Caco-2 (cell line): Measurements from ENCODE around the gene ZDHHC3. TPM values are rescaled to one million over a fixed set of nuclear protein-coding genes. Genes with fewer than 3 reads are reported as not detected.

ENCODE experiments used
- BruUV-seq: library from RNA; stranded (reverse); fragments of 400-500 nt; replicated peaks from 2 replicates; lab custom pipeline; 2021; lab: Mats Ljungman, UMichigan
- CTCF ChIA-PET: fragments of 300-600 bp; sonication (Branson Sonifier 250); formaldehyde crosslinking; loops from one replicate; lab custom pipeline; 2022; ENCODE audit warnings: antibody characterized with exemption; lab: Charles Lee
- POLR2A ChIA-PET: fragments of 300-600 bp; sonication (Branson Sonifier 250); formaldehyde crosslinking; loops from one replicate; lab custom pipeline; 2022; ENCODE audit warnings: antibody characterized with exemption; lab: Charles Lee
- DNase-seq, 2 experiments: peaks; one replicate each; pipeline versions ENCODE4 v3.0.0 to v3.0.0-alpha.2; 2020 to 2022
- H3K27me3 ChIP-seq: replicated peaks from 2 replicates; pipeline ENCODE4 v1.6.0; 2011; ENCODE audit warnings: low read length; ENCODE audit not compliant: control insufficient read depth, insufficient read depth
- H3K36me3 ChIP-seq: 2 replicates; pipeline ENCODE4 v1.5.1; 2011; ENCODE audit warnings: low read length; ENCODE audit not compliant: control insufficient read depth, insufficient read depth
- H3K4me1 ChIP-seq: fragments of 250-450 bp; sonication (Bioruptor Pico); 2 replicates; pipeline ENCODE4 v1.5.1; 2020; ENCODE audit warnings: mild to moderate bottlenecking
- H3K4me3 ChIP-seq: 2 replicates; pipeline ENCODE4 v1.5.1; 2011; ENCODE audit warnings: low read depth, mild to moderate bottlenecking, control low read depth, low read length
- H3K9me3 ChIP-seq: fragments of 250-450 bp; sonication (Bioruptor Pico); 2 replicates; pipeline ENCODE4 v1.5.1; 2020; ENCODE audit warnings: mild to moderate bottlenecking, moderate library complexity
- H3K27ac Mint-ChIP-seq: one replicate; pipeline ENCODE4 v1.8.0; 2022; ENCODE audit warnings: mixed read lengths; ENCODE audit not compliant: unreplicated experiment
- H3K27me3 Mint-ChIP-seq: one replicate; pipeline ENCODE4 v1.8.0; 2022; ENCODE audit warnings: mixed read lengths; ENCODE audit not compliant: insufficient read depth, unreplicated experiment
- H3K36me3 Mint-ChIP-seq: one replicate; pipeline ENCODE4 v1.8.0; 2022; ENCODE audit warnings: mild to moderate bottlenecking, mixed read lengths; ENCODE audit not compliant: insufficient read depth, unreplicated experiment
- H3K4me1 Mint-ChIP-seq: one replicate; pipeline ENCODE4 v1.8.0; 2022; ENCODE audit warnings: low read depth, mixed read lengths; ENCODE audit not compliant: unreplicated experiment
- H3K4me3 Mint-ChIP-seq: one replicate; pipeline ENCODE4 v1.8.0; 2022; ENCODE audit warnings: mild to moderate bottlenecking, moderate library complexity, mixed read lengths; ENCODE audit not compliant: unreplicated experiment
- H3K9me3 Mint-ChIP-seq: one replicate; pipeline ENCODE4 v1.8.0; 2022; ENCODE audit warnings: mixed read lengths; ENCODE audit not compliant: unreplicated experiment
- intact Hi-C: fragments of 100-400 bp; cut with micrococcal nuclease; formaldehyde crosslinking; loops from one replicate; pipeline ENCODE4 v1.10.0; 2022; ENCODE audit not compliant: unreplicated experiment
- total RNA-seq: library from RNA; stranded (reverse); gene quantifications from 2 replicates; pipeline ENCODE4 v1.2.3, GENCODE V29; 2022
- TF ChIP-seq, protein P1 (sequence below), 2 experiments: fragments of 200-600 bp in 1 of 2; IDR thresholded peaks; 1 replicate in 1 of 2; 2 replicates in 1 of 2; pipeline versions ENCODE4 v1.5.1 to v1.8.0; 2011 to 2022; ENCODE audit warnings: antibody characterized with exemption in 1 of 2, control low read depth in 1 of 2, inconsistent platforms in 1 of 2, low read depth in 1 of 2, low read length in 1 of 2, mild to moderate bottlenecking in 1 of 2, moderate library complexity in 1 of 2; ENCODE audit not compliant: insufficient read depth in 1 of 2, severe bottlenecking in 1 of 2, unreplicated experiment in 1 of 2

ZDHHC3 gene
- total RNA-seq, 1 experiment from 2014 or later: 71.3 TPM

DNA sequence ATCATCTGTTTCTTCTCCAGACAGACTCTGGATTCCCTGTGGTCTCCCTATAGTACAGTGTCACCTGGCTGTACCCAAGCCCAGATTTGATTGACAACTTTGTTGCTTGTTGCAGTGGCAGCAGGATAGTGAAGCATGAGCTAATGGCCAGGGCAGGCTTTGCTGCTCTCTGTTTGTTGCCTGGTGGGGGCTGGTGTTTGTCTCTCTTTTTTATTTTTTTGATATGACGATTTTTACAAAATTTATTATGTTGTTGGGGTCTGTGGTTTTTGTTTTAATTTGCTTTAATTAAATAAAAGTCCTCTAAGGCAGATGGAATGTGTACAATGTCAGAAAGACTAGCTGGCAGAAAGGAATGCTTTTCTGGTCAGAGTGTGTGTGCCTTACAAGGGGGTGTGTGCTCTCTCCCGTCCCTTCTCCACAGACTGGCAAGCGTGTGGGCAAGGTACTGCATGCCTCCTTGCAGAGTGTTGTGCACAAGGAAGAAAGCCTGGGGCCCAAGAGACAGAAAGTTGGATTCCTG lies 34.9 kb upstream of the ZDHHC3 start:
- peaks cover 56% of the 10 kb centered on the region for H3K36me3 Mint-ChIP-seq
- Histone ChIP-seq H3K4me3 (no peak overlapping the region), H3K27me3 (no peaks in the 10 kb centered on the region), H3K36me3 (peaks cover 2% of the 10 kb centered on the region; the same call in 1 of the 2 replicates), H3K4me1 (peaks cover 20% of the 10 kb centered on the region), H3K9me3 (no peaks in the 10 kb centered on the region)
- no TSS peak for BruUV-seq
- H3K4me1 Mint-ChIP-seq: peaks cover 13% of the 10 kb centered on the region
- no peak overlapping the region for H3K4me3 Mint-ChIP-seq
- H3K27ac Mint-ChIP-seq: no peak overlapping the region
- CTCF ChIA-PET: no interaction called here
- H3K27me3 Mint-ChIP-seq: no peaks in the 10 kb centered on the region
- DNase-seq: no peak
- intact Hi-C loops: no loop called here
- TF ChIP-seq, protein P1, sequence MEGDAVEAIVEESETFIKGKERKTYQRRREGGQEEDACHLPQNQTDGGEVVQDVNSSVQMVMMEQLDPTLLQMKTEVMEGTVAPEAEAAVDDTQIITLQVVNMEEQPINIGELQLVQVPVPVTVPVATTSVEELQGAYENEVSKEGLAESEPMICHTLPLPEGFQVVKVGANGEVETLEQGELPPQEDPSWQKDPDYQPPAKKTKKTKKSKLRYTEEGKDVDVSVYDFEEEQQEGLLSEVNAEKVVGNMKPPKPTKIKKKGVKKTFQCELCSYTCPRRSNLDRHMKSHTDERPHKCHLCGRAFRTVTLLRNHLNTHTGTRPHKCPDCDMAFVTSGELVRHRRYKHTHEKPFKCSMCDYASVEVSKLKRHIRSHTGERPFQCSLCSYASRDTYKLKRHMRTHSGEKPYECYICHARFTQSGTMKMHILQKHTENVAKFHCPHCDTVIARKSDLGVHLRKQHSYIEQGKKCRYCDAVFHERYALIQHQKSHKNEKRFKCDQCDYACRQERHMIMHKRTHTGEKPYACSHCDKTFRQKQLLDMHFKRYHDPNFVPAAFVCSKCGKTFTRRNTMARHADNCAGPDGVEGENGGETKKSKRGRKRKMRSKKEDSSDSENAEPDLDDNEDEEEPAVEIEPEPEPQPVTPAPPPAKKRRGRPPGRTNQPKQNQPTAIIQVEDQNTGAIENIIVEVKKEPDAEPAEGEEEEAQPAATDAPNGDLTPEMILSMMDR (IDR thresholded peaks at IDR 0.05; ENCODE audit: insufficient read depth in 1 of 2, low read depth in 1 of 2, low read length in 1 of 2, severe bottlenecking in 1 of 2, unreplicated experiment in 1 of 2): no peak
- no peaks in the 10 kb centered on the region for H3K9me3 Mint-ChIP-seq
- POLR2A ChIA-PET: no interaction called here

DNA sequence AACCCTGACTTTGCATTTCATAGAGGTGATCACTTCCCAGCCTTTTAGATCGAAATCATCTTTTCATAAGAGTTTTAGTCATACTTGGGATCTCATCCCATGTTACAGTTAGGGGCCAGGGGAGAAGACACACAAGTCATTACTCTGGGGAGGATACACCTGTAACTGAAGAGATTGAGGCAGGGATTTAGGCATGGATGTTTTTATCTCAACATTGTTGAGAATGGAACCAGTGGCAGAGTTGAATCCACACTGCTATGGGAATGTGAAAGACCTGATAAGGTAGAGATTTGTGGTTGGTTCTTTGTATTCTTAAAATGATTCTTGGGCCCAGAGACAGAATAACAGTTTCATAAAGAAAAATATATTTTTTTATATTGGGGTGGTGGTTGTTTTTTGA lies 33.9 kb upstream of the ZDHHC3 start:
- Mint-ChIP-seq H3K36me3 (peaks cover 60% of the 10 kb centered on the region), H3K4me3 (no peak overlapping the region), H3K4me1 (peaks cover 11% of the 10 kb centered on the region), H3K27ac (no peak overlapping the region), H3K9me3 (no peaks in the 10 kb centered on the region), H3K27me3 (no peaks in the 10 kb centered on the region)
- ChIA-PET CTCF (no interaction called here), POLR2A (no interaction called here)
- H3K36me3 ChIP-seq: peaks cover 2% of the 10 kb centered on the region; the same call in 1 of the 2 replicates
- H3K4me1 ChIP-seq: peaks cover 13% of the 10 kb centered on the region
- no peak overlapping the region for H3K4me3 ChIP-seq
- DNase-seq: no peak
- intact Hi-C loops: no loop called here
- TF ChIP-seq, protein P1 (IDR thresholded peaks at IDR 0.05; ENCODE audit: insufficient read depth in 1 of 2, low read depth in 1 of 2, low read length in 1 of 2, severe bottlenecking in 1 of 2, unreplicated experiment in 1 of 2): no peak
- no TSS peak for BruUV-seq
- no peaks in the 10 kb centered on the region for H3K27me3 ChIP-seq
- H3K9me3 ChIP-seq: no peaks in the 10 kb centered on the region

DNA sequence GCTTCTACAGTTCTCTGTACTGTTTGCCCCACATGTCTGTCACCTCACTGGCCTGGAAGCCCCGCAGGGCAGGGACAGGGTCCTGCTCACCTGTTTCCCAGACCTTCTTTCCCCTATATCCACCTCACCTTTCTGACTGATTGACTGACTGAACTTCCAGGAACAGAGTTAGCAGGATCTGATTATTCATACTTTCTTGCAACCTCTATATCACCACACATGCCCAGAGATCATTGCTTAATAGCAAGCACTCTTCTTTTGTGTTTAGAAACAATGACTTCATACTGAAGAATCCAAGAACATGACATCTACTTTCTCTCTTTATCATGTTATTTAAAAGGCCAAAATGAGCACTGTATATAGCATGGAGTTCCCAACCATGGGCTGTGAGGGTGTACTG lies 32.1 kb upstream of the ZDHHC3 start:
- BruUV-seq: no TSS peak
- ChIA-PET POLR2A (no interaction called here), CTCF (no interaction called here)
- H3K27me3 Mint-ChIP-seq: no peaks in the 10 kb centered on the region
- H3K9me3 Mint-ChIP-seq: no peaks in the 10 kb centered on the region
- peaks cover 6% of the 10 kb centered on the region for H3K4me1 Mint-ChIP-seq
- TF ChIP-seq, protein P1 (IDR thresholded peaks at IDR 0.05; ENCODE audit: insufficient read depth in 1 of 2, low read depth in 1 of 2, low read length in 1 of 2, severe bottlenecking in 1 of 2, unreplicated experiment in 1 of 2): no peak
- intact Hi-C loops: no loop called here
- Histone ChIP-seq H3K36me3 (peaks cover 2% of the 10 kb centered on the region), H3K4me1 (no peaks in the 10 kb centered on the region), H3K4me3 (no peak overlapping the region), H3K9me3 (no peaks in the 10 kb centered on the region), H3K27me3 (no peaks in the 10 kb centered on the region)
- H3K36me3 Mint-ChIP-seq: peaks cover 69% of the 10 kb centered on the region
- no peak for DNase-seq
- no peak overlapping the region for H3K4me3 Mint-ChIP-seq
- H3K27ac Mint-ChIP-seq: no peak overlapping the region
